Stimulated activated CD4-positive, alpha-beta T cell treated with anti-CD3 and anti-CD28 coated beads, Interleukin-2, amount 100 ng/mL, for 24 hours (primary cell): ENCODE results near the gene PYGB.
"Not testable (repeated sequence)": the region's sequence is repeated elsewhere in the genome, so short reads cannot be mapped to it uniquely, and the experiment has no call there.

Source experiments
- DNase-seq, 2 donors: peaks; one replicate each; pipeline ENCODE4 v3.0.0-alpha.2; 2020

The PYGB gene

DNA sequence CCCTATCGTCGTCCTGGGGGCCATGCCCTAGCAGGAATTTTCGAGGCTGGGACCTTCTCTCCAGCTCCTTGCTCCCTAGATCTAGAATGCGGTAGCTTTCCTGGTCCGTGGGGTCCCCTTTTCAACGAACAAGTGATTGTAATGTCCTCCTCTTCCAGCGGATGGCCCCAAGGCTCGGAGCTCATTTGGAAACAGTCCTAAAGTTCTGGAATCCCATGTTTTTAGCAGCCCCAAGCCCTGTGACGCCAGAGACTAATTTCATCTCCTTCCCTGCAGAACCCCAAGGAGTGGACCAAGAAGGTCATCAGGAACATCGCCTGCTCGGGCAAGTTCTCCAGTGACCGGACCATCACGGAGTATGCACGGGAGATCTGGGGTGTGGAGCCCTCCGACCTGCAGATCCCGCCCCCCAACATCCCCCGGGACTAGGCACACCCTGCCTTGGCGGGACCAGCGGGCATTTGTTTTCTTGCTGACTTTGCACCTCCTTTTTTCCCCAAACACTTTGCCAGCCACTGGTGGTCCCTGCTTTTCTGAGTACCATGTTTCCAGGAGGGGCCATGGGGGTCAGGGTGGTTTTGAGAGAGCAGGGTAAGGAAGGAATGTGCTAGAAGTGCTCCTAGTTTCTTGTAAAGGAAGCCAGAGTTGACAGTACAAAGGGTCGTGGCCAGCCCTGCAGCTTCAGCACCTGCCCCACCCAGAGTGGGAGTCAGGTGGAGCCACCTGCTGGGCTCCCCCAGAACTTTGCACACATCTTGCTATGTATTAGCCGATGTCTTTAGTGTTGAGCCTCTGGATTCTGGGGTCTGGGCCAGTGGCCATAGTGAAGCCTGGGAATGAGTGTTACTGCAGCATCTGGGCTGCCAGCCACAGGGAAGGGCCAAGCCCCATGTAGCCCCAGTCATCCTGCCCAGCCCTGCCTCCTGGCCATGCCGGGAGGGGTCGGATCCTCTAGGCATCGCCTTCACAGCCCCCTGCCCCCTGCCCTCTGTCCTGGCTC, 48.5 kb downstream of the PYGB start:
- DNase-seq: peak in 1 of 2 donors; percentile 45

DNA sequence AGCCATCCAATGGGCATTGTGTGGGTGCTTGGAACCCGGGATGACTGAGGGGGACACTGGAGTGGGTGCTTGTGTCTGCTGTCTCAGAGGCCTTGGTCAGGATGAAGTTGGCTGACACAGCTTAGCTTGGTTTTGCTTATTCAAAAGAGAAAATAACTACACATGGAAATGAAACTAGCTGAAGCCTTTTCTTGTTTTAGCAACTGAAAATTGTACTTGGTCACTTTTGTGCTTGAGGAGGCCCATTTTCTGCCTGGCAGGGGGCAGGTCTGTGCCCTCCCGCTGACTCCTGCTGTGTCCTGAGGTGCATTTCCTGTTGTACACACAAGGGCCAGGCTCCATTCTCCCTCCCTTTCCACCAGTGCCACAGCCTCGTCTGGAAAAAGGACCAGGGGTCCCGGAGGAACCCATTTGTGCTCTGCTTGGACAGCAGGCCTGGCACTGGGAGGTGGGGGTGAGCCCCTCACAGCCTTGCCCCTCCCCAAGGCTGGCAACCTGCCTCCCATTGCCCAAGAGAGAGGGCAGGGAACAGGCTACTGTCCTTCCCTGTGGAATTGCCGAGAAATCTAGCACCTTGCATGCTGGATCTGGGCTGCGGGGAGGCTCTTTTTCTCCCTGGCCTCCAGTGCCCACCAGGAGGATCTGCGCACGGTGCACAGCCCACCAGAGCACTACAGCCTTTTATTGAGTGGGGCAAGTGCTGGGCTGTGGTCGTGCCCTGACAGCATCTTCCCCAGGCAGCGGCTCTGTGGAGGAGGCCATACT, 49.4 kb downstream of the PYGB start:
- DNase-seq: no peak

DNA sequence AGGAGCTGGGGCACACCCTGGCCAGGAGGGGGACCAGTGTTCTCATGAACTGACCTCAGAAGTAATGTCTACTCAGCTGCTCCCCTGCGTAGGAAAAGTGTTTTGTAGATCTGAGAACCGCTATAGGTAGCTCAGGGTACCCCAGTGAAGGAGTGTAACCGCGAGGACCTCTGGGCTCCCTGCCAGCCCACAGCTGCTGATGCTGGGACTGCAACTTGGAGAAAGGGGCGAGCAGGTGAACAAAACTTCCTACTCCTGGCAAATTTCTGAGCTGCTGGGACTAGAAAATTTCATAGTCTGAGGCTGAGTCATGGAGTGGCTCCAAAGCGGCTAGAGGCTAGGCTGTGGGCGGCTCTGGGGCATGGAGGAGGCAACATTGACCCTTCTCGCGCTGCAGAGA, 51.9 kb downstream of the PYGB start:
- DNase-seq: no peak

- DNase-seq: no peak
These were observed 52.7 kb downstream of the PYGB start for GRCh38 chr20:25300496-25301170.

GRCh38 chr20:25301357-25301920, 53.6 kb downstream of the PYGB start:
- DNase-seq: no peak

DNA sequence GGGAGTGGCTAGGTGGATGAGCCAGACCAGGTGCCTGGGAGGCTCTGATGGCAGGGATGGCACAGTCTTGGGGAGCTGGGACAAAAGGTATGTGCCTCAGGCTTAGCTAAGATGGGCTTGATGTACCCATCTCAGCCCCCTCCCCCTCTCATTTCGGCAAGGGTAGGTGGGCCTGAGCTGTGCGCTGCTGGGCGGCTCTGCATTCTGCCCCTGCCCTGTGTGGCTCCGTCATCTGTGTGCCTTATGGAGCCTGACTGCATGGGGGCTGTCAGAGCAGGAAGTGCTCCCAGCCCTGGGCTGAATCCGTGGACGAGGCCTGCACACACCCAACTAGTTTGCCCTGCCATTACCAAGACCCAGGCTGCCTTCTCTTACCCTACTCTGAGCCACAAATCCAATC, 54.7 kb downstream of the PYGB start:
- DNase-seq: no peak

DNA sequence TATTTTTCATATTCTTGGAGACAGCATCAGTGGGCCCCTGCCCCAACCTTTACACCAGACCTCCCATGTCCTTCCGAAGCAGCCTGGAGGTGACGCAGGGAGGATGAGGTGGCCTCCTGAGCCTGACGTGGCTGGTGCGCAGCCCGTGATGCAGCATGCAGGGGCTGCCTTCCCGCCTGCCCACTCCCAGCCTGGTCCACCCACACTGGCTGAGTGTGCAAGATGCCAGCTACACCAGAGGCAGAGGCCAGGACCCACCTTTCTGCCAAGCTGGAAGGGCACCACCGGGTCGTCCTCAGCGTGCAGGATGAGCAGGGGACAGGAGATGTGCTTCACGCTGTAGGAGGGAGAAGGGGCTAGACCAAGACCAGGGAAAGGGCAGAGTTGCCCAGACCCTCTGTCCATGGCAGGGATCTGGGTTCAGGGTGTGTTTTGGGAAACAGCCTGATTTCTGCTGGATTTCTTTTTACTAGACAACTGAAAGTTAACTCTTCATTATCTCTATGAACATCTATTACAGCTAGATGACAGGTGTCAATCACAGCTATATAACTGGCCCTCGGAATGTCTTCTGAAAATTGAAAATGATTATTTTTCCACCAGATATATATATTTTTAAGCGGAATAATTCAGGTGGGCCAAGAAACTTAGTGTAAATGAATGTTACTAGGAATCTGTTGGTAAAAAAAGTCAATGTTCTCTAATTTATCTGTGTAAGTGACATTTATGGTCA, 55.6 kb downstream of the PYGB start:
- DNase-seq: no peak

DNA sequence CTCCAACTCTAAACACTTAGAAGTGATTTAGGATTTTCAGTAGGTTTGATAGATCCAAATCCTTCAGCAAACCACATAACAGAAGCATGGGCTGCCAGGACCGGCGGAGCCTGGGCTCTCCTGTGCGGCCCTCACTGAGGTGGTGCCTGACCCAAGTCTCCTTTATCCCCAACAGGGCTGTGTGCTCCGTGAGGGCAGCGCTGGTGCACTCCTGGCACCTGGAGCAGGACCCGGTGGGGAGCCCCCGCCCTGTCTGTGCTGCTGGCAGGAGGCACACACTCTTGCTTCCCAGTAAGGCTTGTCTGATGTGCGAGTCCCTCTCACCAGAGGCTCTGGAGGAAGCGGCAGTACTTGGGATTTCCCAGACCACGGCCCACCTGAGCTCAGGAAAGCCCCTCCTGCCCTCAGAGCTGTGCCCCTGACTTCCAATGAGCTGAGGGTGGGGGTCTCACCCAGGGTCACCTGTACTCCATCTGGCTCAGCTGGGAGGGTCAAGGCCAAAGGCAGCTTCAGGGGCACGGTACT, 56.2 kb downstream of the PYGB start:
- DNase-seq: no peak

- no peak for DNase-seq
These were observed 59.4 kb downstream of the PYGB start for GRCh38 chr20:25306991-25307903.

DNA sequence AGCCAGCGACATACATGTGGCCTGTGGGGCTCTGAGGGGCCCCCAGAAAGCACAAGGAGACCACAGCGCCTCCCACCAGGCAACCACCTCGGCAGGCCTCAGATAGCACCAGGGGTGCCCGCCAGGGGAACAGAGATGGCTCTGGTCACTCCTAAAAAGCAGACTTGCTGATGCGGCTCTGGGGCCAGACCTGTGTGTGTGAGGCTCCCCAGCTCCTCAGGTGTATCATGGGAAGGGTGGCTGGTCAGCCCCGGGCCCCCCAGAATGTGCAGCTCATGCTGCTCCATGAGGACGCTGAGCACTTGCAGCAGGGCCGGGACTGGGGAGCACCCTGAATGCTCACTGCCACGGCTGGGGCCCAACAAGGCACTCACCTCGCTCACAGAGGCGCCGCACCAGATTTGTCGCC, 60.2 kb downstream of the PYGB start:
- DNase-seq: no peak

DNA sequence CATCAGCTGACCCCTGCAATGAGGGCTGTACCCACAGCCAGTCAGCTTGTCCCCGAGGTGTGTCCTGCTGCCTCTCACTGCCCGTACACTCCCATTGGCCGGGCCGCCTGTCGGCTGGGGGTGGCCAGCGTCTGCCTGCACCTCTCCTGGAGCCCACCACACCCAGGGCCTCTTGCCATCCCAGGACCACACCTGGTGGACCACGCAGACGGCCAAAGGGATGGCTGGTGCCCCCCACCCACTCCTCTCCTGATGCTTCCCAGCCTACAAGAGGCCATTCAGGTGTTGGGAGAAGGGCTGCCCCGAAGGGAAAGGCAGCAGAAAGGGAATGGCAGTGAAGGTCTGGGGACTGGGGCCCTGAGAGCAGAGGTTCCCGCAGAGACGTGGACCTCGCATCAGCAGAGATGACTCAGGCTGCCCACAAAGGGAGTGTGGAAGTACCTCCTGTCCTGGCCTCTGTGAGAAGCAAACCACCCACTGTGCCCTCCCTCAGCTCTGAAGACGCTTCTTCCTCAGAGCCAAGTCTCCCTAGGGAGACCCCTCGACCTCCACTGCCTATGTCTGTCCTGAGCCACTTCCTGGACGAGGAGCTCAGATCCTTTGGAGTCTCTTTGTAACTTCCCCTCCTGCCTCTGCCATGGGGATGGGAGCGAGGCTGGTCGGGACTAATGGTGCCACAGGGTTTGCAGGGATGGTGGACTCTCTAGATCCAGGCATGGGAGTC, 60.9 kb downstream of the PYGB start:
- no peak for DNase-seq

DNA sequence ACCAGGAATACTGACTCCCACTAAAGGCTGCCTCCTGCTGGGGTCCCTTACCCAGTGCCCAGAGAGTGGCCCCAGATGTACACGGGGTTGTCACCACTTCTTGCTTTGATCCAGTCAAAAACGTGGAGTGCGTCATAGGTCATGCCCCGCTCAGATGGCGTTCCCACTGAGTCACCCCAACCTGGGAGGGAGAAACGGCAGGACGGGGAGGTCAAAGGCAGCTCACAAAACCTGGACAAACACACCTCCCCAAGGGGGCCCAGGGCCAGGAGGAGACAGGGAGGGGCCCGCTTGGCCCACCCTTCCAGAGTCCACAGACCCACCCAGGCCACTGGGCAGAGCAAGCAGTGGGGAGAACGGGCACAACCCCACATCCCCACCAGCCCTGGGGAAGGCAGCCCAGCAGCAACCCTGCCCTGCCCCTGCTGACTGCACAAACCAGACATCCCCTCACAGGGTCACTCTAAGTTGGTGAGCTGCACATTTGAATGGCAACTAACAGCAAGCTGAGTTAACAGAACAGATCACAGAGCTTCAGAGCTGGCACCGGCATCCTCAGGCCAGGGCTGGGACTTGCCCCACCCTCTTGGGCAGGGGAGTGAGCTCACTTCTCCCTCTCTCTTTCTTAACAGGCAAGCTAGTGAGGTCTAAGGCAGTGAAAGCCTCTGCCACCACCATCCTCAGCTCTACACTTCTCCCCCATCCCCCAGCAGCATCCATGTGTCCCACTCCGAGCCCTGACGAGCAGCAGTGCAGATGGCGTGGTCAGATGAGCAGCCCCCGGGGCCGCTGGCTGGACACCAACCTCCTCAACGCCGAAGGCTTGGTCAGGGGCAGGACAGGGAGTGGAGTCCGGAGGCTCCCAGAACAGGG, 61.7 kb downstream of the PYGB start:
- no peak for DNase-seq

DNA sequence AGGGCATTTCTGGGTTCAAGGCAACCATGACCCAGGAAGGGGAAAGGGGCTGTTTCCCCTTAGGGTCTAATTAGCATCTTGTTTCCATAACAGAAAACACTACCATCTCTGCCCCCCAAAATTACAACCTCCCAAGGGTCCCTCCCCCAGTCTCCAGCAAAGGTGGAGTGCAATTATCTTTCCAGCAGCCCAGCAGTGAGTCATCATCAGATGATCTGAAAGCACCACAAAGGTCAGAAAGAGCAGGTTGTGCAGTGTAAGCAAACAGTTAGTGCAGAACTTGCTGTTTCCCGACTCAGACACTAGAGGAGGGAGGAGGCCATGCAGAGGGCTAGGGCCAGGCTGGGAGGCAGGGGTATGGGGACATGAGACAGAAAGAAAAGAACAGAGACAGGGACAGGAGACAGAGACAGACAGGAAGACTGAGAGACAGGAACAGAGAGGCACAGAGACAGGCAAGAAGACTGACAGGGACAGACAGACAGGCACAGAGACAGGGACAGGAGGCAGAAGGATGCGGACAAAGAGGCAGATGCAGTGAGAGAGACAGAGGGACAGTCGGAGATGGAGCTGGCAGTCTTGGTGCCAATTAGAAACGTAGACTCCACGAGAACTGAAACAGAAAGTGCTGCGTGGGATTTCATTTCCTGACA, 62.5 kb downstream of the PYGB start:
- DNase-seq: peak; percentile 55 to 58

- DNase-seq: no peak
These were observed 63.2 kb downstream of the PYGB start for GRCh38 chr20:25310921-25311728.

DNA sequence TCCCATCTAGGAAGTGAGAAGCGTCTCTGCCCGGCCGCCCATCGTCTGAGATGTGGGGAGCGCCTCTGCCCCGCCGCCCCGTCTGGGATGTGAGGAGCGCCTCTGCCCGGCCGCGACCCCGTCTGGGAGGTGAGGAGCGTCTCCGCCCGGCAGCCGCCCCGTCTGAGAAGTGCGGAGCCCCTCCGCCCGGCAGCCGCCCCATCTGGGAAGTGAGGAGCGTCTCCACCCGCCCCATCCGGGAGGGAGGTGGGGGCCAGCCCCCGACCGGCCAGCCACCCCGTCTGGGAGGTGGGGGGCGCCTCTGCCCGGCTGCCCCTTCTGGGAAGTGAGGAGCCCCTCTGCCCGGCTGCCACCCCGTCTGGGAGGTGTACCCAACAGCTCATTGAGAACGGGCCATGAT, 64.8 kb downstream of the PYGB start:
- not testable (repeated sequence) for DNase-seq

- no peak for DNase-seq
These were observed 65.7 kb downstream of the PYGB start for GRCh38 chr20:25313593-25313992.
